Stimulated activated CD4-positive, alpha-beta T cell treated with anti-CD3 and anti-CD28 coated beads, Interleukin-2, amount 100 ng/mL, for 4 hours (primary cell): Measurements from ENCODE around the gene TPST1.
"Not testable (repeated sequence)": the region's sequence is repeated elsewhere in the genome, so short reads cannot be mapped to it uniquely, and the experiment has no call there.

Experiments
- DNase-seq: peaks from one replicate; pipeline ENCODE4 v3.0.0-alpha.2; 2020; ENCODE audit warnings: low read depth

TPST1 gene

DNA sequence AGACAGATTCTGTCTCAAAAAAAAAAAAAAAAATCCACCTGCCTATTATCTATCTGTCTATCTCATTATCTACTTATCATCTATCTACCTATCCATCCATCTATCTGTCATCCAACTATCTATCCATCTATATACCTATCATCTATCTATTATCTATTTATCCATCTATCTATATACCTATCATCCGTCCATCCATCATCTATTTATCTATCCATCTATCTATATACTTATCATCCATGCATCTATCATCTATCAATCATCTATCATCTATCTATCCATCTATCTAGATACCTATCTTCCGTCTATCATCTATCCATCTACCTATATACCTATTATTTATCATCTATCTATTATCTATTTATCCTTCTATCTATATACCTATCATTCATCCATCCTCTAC is 16.5 kb upstream of the TPST1 start:
- no peak for DNase-seq

DNA sequence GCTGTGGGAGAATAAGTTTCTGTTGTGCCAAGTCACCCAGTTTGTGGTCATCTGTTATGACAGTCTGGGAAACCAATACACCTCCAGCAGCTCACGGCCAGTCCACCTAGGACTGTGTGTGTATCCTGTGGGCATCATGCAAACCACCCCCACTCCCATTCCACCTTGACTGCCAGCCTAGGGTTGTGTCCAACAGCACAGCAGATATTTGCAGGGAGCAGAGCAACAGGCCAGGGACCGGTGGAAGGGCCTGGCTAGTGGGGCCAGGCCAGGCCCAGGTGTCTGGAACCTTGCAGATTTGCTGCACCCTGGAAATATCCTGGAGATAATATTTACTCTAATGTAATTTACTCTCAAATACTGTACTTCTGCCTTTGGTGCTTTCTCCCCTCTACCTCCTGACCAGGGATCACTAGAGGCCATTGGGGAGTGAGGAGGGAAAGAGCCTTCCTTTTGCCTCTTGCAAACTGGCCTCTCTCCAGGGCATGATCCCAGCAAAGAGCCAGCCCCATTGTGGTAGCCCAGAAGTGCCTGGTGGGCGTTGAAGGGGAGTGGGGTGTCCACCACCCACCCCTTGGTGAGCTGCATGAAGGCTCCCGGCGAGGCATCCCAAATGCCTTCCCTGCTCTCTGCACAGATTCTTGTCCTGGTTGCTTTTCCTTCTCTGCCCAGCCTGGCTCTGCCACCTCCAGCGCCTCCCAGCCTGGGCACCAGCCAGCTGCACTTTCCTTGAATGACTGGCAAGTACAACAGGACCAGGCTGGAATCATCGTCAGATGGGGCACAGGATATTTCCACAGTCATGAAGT is 15.2 kb upstream of the TPST1 start:
- DNase-seq, result no peak

DNA sequence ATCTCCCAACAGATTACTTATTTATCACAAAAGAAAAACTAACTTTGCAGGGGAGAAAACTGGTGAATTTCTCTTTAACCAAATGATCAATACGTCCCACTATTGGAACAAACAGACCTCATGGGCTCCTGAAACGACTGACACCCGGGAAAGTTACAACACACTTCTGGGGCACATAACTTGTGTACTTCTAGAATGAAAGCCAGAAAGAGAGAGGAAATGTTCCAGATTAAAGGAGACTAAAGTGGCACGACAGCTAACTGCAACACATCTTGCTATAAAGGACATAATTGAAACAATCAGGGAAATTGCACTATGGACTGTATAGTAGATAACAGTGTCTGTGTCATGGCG is 14.7 kb upstream of the TPST1 start:
- DNase-seq, result no peak

DNA sequence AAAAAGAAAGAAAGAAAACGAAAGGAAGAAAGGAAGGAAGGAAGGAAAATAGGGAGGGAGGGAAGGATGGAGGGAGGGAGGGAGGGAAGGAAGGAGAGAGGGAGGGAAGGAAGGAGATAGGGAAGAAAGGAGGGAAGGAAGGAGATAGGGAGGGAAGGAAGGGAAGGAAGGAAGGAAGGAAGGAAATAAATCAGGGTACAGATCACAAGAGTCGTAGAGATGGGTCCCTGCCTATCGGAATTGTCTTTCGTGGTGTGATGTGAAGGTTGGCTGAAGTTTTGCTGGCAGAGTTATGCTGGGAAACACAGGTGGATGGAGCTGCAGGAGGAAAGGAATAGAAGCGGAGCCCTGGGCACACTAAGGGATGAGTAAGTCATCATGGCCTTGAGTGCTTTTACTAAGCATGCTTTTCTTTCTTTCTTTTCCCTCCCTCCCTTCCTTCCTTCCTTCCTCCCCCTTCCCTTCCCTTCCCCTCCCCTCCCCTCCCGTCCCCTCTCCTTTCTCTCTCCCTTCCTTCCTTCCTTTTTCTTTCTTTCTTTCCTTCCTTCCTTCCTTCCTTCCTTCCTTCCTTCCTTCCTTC is 11.9 kb upstream of the TPST1 start:
- no peak for DNase-seq

DNA sequence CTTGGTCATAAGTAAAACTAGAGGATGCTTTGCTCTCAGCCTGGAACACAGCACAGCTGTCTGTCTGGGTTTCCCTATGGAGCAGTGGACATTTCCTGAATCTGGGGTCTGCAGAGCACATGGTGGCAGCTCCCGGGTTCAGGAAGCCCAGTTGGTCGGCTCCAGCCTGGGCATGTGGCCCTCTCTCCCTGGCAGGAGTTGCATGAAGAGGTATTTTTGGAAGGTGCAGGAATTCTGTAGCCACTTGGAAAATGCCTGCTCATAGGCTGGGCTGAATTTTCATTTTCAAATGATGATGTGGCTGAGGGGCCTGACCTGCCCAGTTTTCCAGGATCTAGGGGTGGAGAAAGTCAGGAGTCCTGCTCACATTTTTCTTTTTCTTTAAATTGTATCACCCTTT is 6.7 kb upstream of the TPST1 start:
- DNase-seq, result no peak

DNA sequence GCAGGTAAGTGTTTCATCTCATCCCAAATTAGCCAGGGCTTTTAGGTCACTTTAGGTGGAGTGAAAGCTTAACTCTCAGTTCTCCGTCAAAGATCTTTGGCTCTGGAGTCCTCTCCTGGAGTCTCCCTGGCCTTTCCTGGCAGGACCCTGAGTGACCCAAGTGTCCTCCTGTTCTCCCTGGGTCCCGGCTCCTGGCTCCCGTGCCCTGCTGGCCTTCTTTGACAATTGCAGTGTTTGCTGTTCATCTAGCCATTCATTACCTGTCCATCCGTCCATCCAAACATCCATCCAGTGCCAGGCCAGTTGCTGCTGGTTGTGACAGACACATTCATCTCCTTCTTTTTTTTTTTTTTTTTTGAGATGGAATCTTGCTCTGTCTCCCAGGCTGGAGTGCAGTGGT is 6.2 kb upstream of the TPST1 start:
- no peak for DNase-seq

DNA sequence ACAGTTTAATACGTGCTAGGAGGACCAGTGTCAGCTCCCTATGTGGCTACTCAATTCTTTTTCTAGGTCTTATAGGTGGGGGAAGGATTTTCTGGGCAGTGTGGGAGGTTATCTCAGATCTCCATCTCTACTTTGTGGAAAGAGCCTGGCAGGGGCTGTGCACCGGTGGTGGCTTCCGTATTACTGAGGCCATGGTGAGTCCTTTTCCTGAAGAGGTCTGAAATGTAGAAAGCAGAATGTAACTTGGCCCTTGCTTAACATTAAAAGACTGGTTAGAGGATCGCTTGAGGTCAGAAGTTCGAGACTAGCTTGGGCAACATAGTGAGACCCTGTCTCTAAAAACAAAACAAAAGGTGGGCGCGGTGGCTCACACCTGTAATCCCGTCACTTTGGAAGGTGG is 2.7 kb upstream of the TPST1 start:
- DNase-seq, result no peak

DNA sequence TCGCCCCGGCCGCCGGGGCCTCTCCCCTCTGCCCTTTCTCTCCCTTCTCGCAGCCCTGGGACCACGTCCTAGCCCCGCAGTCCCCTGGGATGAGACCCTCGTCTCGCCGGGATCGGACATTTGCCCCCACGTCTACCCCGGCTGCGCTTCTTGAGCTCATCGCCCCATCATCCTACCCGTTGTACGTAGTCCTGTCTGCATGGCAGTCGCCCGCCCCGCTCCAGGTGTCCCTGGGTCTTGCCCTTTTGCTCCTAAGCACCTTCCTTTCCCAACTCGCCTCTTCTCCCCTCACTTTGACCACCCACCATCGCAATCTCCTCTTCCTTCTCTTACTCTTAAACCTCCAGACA is 582 bp downstream of the TPST1 start:
- DNase-seq, result no peak

DNA sequence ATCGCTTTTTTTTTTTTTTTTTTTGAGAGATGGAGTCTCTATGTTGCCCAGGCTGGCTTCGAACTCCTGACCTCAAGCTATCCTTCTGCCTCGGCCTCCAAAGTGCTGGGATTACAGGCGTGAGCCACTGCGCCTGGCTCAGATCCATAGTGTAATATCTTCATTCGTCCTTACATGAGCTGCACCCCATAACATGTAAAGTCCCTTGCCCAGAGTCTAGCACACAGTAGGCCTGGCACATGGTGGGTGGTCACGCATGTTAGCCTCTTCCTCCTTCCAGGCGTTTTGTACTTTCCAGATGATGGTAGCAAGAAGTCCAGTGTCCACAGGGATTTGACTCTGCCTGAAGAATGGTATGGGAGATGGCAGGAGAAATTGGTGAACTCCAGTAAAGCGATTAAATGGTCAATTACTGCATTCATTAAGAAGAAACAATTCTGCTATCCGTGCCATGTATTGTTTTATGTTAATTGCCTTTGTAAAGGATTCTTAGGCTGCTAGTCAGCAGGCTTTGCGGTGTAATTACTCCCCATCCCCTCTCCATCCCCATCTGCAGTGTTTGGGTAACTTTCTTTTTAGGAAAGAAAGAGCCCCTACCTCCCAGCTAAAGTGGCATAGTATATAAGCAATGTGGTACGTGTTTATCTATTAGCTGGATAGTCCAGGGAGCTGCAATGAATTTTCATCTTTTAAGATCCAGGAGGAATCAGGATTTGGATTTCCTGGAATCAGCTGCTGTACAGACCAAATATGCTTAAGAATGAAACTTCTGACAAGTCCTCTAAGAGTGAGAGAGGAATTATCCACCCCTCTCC is 1.2 kb downstream of the TPST1 start:
- no peak for DNase-seq

DNA sequence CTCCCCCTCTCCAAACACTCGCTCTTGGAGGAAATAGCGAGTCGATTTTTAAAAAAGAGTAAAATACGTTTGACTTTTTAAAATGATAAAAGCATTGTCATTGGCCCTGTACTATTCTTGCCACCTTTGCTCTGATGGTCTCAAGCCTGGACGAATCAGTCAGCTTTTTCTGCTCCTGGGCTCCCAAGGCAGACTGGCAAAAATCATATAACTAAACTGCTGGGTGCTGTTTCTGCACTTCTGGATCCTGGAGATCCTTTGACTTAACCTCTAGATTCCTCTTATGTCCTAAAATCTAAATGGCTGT is 1.8 kb downstream of the TPST1 start:
- no peak for DNase-seq

DNA sequence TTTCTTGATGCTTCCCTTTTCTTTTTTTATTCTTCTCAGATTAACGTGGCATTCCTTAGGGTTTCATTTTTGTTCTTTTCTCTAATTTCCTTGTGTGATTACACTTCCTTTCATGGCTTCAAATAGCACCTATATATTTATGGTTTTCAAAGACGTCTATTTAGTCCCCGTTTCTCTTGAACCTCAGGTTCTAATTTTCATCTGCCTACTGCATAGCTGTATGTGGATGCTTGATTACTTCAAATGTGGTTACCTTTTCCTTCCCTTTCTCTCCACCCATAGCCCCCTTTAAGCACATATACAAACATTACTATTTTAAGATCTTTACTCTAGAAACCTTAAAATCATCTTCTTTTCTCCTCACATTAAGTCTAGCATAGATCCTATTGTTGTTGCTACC is 2.4 kb downstream of the TPST1 start:
- no peak for DNase-seq

DNA sequence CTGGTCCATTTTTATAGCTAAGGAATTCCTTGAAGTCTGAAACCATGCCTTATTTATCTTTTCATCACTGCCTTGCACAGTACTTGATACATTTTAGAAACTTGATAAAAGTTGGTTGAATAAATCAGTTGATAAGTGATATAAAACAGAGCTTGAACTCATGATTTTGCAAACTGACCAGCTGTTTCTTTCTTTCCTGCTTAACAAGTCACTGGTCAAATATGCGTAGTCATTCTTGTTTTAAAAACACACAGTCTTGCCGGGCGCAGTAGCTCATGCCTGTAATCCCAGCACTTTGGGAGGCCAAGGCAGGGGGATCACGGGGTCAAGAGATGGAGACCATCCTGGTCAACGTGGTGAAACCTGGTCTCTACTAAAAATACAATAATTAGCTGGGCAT is 6.3 kb downstream of the TPST1 start:
- DNase-seq, result no peak

DNA sequence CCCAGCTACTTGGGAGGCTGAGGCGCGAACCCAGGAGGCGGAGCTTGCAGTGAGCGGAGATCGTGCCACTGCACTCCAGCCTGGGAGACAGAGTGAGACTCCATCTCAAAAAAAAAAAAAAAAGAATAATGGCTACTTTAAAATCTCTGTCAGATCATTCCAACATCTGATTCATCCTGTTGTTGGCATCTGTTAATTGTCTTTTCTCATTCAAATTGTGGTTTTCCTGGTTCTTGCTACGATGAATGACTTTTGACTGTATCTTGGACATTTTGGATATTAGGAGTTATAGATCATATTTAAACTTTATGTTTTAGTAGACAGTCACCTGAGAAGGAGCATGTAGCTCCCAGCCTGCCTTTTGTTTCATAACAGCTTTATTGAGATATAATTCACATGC is 8.5 kb downstream of the TPST1 start:
- DNase-seq, result no peak

DNA sequence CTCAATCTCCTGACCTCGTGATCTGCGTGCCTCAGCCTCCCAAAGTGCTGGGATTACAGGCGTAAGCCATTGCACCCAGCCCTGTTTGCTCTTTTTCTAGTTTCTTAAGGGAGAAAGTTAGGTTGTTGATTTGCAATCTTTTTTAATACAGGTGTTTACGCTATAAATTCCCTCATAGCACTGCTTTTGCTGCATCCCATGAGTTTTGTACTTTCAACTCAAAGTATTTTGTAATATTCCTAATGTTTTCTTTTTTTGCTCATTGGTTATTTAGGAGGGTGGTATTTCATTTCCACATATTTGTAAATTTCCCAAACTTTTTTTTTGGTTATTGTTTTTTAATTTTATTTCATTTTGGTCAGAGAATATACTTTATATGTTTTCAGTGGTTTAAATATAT is 11.6 kb downstream of the TPST1 start:
- no peak for DNase-seq

DNA sequence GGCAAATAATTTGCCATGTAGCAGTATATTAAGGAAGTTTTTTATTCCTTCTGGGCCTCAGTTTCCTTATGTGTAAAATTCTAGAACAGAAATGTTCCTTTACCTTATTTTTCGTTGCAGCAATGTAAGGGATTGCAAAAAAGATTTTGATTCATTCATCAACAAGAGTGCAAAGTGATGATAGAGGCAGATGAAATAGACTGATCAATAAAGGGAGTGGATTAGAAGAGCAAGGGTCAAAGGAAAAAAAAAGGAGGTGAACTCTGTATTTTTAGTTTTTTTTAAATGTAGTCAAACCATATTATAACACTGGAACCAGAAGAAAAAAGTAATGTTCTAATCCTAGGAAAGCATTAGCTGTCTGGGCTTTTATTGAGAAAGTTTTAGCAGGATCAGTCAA is 14.7 kb downstream of the TPST1 start:
- no peak for DNase-seq

DNA sequence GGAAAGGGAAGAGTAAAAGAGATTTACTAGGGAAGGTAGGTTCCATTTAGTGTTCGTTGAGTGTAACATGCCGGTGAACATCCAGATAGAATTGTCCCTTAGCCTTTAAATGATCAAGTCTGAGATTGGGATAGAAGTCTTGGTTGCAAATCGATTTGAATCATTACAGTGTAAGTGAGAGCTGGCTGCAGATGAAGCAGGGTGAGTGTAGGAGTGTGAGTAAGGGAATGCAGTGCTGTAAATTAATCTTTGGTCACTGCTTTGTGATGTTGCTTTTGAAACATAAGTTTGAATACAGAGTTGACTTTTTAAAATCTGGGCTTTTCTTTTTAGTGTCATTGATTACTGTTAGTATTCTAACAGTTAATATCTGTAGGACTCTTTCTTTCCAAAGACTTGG is 16.3 kb downstream of the TPST1 start:
- DNase-seq, result no peak

DNA sequence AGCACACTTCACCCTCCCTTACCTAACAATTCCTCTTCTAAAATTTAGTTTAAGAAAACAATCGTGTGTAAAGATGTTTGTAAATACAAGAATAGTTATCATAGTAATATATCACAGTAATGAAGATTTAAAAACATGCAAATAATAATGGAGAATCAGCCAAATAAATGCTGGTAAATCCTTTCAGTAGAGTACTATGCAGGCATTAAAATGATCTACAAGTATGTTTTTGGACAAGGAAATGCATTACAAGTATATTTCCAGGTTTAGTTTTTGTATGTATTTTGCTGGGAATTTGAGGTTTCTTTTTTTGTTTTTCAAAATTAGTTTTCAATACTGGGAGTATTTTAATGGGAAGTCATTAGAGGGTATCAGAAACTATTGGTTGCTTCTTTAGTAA is 22.7 kb downstream of the TPST1 start:
- no peak for DNase-seq

DNA sequence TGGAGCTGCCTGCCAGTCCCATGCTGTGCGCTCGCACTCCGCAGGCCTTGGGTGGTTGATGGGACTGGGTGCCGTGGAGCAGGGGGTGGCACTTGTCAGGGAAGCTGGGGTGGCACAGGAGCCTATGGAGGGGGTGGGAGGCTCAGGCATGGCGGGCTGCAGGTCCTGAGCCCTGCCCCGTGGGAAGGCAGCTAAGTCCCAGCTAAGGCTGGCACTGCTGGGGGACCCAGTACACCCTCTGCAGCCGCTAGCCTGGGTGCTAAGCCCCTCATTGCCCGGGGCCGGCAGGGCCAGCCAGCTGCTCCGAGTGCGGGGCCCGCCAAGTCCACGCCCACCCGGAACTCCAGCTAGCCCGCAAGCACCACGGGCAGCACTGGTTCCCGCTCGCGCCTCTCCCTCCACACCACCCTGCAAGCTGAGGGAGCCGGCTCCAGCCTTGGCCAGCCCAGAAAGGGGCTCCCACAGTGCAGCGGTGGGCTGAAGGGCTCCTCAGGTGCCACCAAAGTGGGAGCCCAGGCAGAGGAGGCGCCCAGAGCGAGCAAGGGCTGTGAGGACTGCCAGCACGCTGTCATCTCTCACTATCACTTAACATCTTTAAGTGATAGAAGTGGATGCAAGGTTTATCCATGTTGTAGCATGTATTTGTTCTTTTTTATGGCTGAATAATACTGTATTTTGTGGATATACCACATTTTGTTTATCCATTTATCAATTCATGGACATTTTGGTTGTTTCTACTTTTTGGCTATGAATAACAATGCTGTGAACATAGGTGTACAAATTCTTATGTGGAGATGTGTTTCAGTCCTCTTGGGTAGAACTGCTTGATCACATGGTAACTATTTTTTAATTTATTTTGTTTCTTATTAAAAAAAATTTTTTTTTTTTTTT is 26.4 kb downstream of the TPST1 start:
- DNase-seq, result not testable (repeated sequence)

DNA sequence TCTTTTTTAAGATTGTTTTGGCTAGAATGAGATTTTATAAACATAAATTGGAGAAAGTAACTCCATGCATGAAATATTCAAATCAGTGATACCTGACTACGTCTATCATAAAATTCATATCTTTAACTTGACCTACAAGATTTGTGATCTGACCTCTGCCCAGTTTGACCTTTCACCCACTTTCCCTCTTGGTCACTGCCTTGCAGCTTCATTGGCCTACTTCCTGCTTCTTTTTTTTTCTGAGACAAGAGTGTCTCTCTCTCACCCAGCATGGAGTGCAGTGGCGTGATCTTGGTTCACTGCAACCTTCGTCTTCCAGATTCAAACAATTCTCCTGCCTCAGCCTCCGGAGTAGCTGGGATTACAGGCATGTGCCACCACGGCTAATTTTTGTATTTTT is 28.5 kb downstream of the TPST1 start:
- DNase-seq, result no peak

DNA sequence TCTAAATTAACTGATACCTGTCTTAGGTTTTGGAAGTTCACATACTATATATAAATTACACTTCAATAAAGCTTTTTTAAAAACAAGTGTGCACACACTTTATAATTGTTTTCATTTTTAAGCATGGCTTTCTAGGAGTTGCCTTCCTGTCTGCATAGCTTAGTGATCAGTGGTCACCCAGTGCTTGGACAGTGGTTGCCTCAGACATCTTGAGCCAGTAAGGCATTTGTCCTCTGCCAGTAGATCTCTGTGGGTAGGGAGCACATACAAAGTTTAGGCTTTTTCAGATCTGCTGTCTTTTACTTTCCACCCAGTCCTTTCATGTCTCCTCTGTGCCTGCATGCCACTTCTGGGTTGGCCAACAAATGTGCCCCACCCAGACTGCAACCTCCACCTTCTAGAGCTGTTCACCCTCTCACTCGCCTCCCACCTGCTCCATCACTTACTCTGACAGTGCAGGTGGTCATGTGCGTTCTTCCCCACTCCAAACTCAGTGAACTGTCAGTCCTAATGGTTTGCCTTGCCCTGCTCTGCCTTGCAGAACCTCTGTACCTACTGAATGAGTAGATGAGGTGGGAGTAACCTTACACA is 31.7 kb downstream of the TPST1 start:
- DNase-seq, result no peak

DNA sequence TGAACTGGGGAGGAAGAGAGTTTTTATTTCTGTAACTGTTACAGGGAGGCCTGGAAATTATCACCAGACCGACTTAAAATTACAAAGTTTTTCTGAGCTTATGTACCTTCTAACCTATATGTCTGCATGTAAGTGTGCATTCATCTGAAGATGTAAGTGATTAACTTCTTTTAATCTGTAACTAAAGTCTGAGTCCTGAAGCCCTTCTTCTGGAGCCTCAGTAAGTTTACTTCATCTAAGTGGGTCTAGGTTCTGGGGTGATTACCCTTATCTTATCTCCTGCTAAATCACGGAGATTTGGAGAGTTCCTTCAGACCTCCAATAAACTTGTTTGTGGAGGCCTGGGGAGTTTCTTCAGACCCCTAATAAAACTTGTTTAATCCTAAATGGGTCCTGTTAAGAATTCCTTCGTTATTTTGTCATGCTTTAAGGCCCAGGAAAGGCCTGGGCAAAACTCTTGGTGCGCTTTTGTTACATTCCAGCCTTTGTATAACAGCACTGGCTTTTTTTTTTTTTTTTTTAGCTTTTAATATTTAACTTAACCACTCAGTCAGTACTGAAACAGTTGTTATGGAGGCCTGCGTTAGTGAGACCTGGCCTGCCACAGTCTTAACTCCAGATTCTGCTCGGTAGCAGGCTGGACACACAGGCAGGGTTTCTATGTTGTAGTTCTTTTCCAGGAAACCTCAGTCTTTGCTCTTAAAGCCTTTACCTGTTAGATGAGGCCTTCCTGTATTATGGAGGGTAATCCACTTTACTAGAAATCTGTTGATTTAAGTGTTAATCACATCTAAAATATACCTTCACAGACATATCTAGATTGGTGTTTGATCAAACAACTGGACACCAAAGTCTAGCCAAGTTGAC is 33.0 kb downstream of the TPST1 start:
- DNase-seq, result no peak
